ENCODE data around the gene ZBTB16. TPM values are rescaled to one million over a fixed set of nuclear protein-coding genes. Genes with fewer than 3 reads are reported as not detected.

ZBTB16 gene
- total RNA-seq, 1 experiment from 2014 or later: 70.4 TPM

DNA sequence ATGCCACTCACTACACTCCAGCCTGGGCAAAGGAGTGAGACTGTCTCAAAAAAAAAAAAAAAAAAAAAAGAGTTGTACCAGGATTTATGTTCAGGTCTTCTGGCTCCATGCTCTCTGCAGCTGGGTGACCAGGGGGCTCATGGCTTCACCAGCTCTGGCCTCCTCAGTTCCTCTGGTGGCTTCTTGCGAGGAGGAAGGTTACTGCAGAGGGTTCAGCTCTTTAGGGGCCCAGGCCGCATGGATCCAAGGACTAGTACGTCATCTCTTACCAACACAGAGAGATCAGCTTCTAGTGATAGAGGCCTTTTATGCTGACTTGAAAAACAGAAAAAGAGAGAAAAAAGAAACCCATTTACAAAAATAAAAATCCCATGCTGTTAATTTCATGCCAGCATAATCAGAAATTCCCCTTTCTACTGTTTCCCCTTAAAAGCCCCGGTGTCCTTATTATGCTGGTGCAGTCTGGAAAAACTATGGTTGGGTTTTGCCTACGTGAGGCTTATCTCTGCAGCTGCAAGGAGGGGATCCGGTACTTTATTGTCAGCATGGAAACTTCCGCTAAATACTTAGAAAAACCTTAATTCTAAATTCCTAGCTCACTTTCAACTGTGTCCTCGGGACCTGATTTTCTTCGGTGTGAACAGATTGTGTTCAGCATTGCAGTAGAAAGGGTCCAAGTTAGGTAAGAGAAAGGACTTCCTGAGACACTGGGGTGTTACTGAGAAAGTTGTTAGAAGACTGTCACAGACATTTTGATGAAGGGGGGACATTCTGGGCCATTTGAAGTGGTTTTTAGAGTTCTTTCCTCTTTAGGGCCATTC lies 13.7 kb downstream of the ZBTB16 start:
- DNase-seq (ENCODE audit: unreplicated experiment): no peak
- intact Hi-C loops (cut with micrococcal nuclease): no loop called here
- Mint-ChIP-seq H3K4me1 (ENCODE audit: insufficient read depth, unreplicated experiment) (peaks cover 62% of the 10 kb centered on the region), H3K27ac (ENCODE audit: low read depth, unreplicated experiment) (no peak overlapping the region), H3K9me3 (ENCODE audit: unreplicated experiment) (no peaks in the 10 kb centered on the region), H3K36me3 (ENCODE audit: insufficient read depth, unreplicated experiment) (peaks cover 100% of the 10 kb centered on the region), H3K4me3 (ENCODE audit: unreplicated experiment) (peak overlapping the region; percentile 74), H3K27me3 (ENCODE audit: insufficient read depth, unreplicated experiment) (no peaks in the 10 kb centered on the region)
- no TSS peak for BruUV-seq (replicated peaks)
- ChIA-PET POLR2A (interaction anchor here (0.6 to 1.5 kb wide), 3 partner anchors 37 to 119 kb away, joined by 3 to 4 read pairs (median 3); no protein-coding TSS in a partner anchor), CTCF (no interaction called here)
- TF ChIP-seq, protein P1, sequence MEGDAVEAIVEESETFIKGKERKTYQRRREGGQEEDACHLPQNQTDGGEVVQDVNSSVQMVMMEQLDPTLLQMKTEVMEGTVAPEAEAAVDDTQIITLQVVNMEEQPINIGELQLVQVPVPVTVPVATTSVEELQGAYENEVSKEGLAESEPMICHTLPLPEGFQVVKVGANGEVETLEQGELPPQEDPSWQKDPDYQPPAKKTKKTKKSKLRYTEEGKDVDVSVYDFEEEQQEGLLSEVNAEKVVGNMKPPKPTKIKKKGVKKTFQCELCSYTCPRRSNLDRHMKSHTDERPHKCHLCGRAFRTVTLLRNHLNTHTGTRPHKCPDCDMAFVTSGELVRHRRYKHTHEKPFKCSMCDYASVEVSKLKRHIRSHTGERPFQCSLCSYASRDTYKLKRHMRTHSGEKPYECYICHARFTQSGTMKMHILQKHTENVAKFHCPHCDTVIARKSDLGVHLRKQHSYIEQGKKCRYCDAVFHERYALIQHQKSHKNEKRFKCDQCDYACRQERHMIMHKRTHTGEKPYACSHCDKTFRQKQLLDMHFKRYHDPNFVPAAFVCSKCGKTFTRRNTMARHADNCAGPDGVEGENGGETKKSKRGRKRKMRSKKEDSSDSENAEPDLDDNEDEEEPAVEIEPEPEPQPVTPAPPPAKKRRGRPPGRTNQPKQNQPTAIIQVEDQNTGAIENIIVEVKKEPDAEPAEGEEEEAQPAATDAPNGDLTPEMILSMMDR (IDR thresholded peaks at IDR 0.05; ENCODE audit: unreplicated experiment): no peak

DNA sequence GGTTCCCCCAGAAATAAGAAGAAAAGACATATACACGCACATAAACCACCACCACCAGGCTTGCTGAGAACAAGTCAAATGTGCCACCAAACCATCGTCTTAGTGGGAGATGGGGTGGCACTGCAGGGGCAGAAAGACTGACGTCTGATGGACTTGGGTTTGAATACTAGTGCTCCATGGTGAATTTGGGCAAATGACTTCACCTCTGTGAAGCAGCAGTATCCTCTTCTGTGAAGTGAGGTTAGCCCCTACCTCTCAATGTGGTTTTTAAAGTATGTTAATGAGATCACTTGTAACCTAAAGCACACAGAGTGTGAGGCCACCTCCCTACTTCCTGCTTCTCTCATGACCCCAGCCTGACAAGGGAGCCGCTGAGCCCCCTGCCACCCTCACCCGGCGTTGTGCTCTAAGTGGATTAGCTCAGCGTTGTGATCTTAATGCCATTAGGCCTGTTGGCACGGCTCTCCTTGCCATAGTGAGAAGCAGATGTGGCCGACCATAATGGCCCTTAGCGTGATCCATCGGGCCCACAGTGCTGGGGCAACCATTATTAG lies 14.4 kb downstream of the ZBTB16 start:
- BruUV-seq (replicated peaks): no TSS peak
- TF ChIP-seq, protein P1 (IDR thresholded peaks at IDR 0.05; ENCODE audit: unreplicated experiment): no peak
- Mint-ChIP-seq H3K9me3 (ENCODE audit: unreplicated experiment) (no peaks in the 10 kb centered on the region), H3K4me1 (ENCODE audit: insufficient read depth, unreplicated experiment) (peaks cover 66% of the 10 kb centered on the region), H3K4me3 (ENCODE audit: unreplicated experiment) (peak overlapping the region; percentile 63), H3K36me3 (ENCODE audit: insufficient read depth, unreplicated experiment) (peaks cover 100% of the 10 kb centered on the region), H3K27ac (ENCODE audit: low read depth, unreplicated experiment) (no peak overlapping the region), H3K27me3 (ENCODE audit: insufficient read depth, unreplicated experiment) (no peaks in the 10 kb centered on the region)
- intact Hi-C loops (cut with micrococcal nuclease): no loop called here
- no peak for DNase-seq (ENCODE audit: unreplicated experiment)
- CTCF ChIA-PET: no interaction called here
- POLR2A ChIA-PET: interaction anchor here (0.7 to 1.7 kb wide), 3 partner anchors 11 to 109 kb away, joined by 3 to 4 read pairs (median 3); no protein-coding TSS in a partner anchor

DNA sequence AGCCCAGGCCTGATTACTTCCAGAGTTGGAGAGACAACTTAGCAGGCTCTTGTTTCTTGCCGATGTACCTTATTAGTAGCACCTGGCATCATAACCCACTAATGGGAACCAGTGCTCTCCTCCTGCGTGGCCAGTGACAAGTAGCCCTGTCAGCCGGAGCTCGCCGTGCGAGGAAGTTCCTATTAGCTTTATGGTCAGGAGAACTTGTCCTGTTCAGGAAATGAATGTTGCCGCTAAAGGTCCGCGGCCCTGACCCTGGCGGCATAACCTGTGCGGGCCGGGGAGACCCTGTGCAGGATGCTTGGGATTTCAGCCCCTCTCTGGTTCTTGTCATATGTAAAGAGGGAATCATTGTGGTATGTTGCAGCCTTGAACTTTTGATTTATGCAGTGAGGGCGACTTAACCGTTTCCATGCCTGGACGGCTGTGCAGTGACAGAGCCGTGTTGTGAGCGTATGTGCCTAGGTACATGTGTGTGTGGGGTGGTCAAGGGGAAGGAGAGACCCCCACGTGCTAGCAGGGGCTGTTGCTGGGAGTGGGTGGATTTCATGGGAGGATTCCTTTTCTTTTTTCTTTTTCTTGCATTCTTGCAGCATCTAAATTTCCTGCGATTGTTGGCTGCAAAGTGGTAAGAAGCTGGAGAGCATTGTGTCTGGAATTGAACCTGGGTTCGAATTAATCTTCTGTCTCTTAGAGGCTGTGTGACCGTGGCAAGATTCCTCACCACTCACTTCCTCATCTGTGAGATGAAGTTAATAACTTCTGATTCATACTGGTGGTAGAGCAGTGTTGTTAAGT lies 15.2 kb downstream of the ZBTB16 start:
- no TSS peak for BruUV-seq (replicated peaks)
- TF ChIP-seq, protein P1 (IDR thresholded peaks at IDR 0.05; ENCODE audit: unreplicated experiment): no peak
- POLR2A ChIA-PET: interaction anchor here (0.7 to 1.7 kb wide), 3 partner anchors 12 to 109 kb away, joined by 3 to 4 read pairs (median 3); no protein-coding TSS in a partner anchor
- intact Hi-C loops (cut with micrococcal nuclease): no loop called here
- Mint-ChIP-seq H3K4me3 (ENCODE audit: unreplicated experiment) (peak overlapping the region; percentile 63), H3K4me1 (ENCODE audit: insufficient read depth, unreplicated experiment) (peaks cover 74% of the 10 kb centered on the region), H3K27ac (ENCODE audit: low read depth, unreplicated experiment) (peak overlapping the region; percentile 52), H3K9me3 (ENCODE audit: unreplicated experiment) (no peaks in the 10 kb centered on the region), H3K27me3 (ENCODE audit: insufficient read depth, unreplicated experiment) (no peaks in the 10 kb centered on the region), H3K36me3 (ENCODE audit: insufficient read depth, unreplicated experiment) (peaks cover 100% of the 10 kb centered on the region)
- DNase-seq (ENCODE audit: unreplicated experiment): no peak
- CTCF ChIA-PET: no interaction called here

DNA sequence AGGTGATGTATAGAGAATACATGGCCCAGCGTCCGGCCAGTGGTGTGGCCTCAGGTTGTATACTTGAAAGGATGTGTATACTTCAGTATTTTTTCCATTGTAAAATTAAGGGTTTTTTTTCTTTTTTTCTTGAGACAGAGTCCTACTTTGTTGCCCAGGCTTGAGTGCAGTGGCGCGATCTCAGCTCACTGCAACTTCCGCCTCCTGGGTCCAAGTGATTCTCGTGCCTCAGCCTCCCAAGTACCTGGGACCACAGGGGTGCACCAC lies 15.8 kb downstream of the ZBTB16 start:
- peaks cover 80% of the 10 kb centered on the region for H3K4me1 Mint-ChIP-seq (ENCODE audit: insufficient read depth, unreplicated experiment)
- no peak for DNase-seq (ENCODE audit: unreplicated experiment)
- POLR2A ChIA-PET: interaction anchor here (0.7 to 1.7 kb wide), 2 partner anchors 12 to 108 kb away, joined by 3 to 4 read pairs; no protein-coding TSS in a partner anchor
- BruUV-seq (replicated peaks): no TSS peak
- CTCF ChIA-PET: no interaction called here
- H3K27me3 Mint-ChIP-seq (ENCODE audit: insufficient read depth, unreplicated experiment): no peaks in the 10 kb centered on the region
- H3K36me3 Mint-ChIP-seq (ENCODE audit: insufficient read depth, unreplicated experiment): peaks cover 100% of the 10 kb centered on the region
- intact Hi-C loops (cut with micrococcal nuclease): no loop called here
- peak overlapping the region; percentile 63 for H3K4me3 Mint-ChIP-seq (ENCODE audit: unreplicated experiment)
- no peaks in the 10 kb centered on the region for H3K9me3 Mint-ChIP-seq (ENCODE audit: unreplicated experiment)
- no peak overlapping the region for H3K27ac Mint-ChIP-seq (ENCODE audit: low read depth, unreplicated experiment)
- TF ChIP-seq, protein P1 (IDR thresholded peaks at IDR 0.05; ENCODE audit: unreplicated experiment): no peak
